Small intestine (tissue), 7 donors: ENCODE measurements around the gene RNF169. TPM values are rescaled to one million over a fixed set of nuclear protein-coding genes. Genes with fewer than 3 reads are reported as not detected.

Experiments used
- DNase-seq, 2 donors: peaks; one replicate each; pipeline versions ENCODE4 v3.0.0 to v3.0.0-alpha.2; 2013
- FAIRE-seq: peaks from 2 replicates; lab custom pipeline; 2012; peaks lifted over from hg19 to GRCh38; lab: Jason Lieb, UNC
- H3K27ac ChIP-seq, 3 donors: one replicate each; pipeline ENCODE4 v1.5.1; 2013; ENCODE audit warnings: low read length in 2 of 3, mild to moderate bottlenecking in 2 of 3, control low read depth in 1 of 3, inconsistent platforms in 1 of 3, low read depth in 1 of 3, moderate library complexity in 1 of 3
- H3K27me3 ChIP-seq, 3 donors: one replicate each; pipeline ENCODE4 v1.6.1; 2013; ENCODE audit warnings: low read length in 3 of 3, inconsistent platforms in 1 of 3; ENCODE audit not compliant: control insufficient read depth in 3 of 3, insufficient read depth in 3 of 3
- H3K36me3 ChIP-seq, 3 donors: one replicate each; pipeline ENCODE4 v1.6.1; 2013; ENCODE audit warnings: low read length in 3 of 3, inconsistent platforms in 1 of 3, low read depth in 1 of 3, mild to moderate bottlenecking in 1 of 3, moderate library complexity in 1 of 3; ENCODE audit not compliant: control insufficient read depth in 3 of 3, insufficient read depth in 2 of 3
- H3K4me1 ChIP-seq, 3 donors: one replicate each; pipeline ENCODE4 v1.6.1; 2013; ENCODE audit warnings: low read length in 2 of 3, inconsistent platforms in 1 of 3, low read depth in 1 of 3, mild to moderate bottlenecking in 1 of 3, moderate library complexity in 1 of 3; ENCODE audit not compliant: control insufficient read depth in 3 of 3, insufficient read depth in 2 of 3
- H3K4me3 ChIP-seq, 3 donors: one replicate each; pipeline ENCODE4 v1.5.1; 2013; ENCODE audit warnings: low read length in 3 of 3, control low read depth in 1 of 3, inconsistent platforms in 1 of 3, low read depth in 1 of 3, mild to moderate bottlenecking in 1 of 3, moderate library complexity in 1 of 3
- H3K9me3 ChIP-seq, 2 donors: one replicate each; pipeline ENCODE4 v1.6.1; 2013; ENCODE audit warnings: low read depth in 1 of 2, low read length in 1 of 2; ENCODE audit not compliant: control insufficient read depth in 2 of 2, insufficient read depth in 1 of 2
- WGBS, 3 donors: extraction: QIAGEN DNeasy Blood & Tissue Kit; methylation state at CpG; one replicate each; pipeline ENCODE4 v1.1.7; 2013; 5-methylcytosine and 5-hydroxymethylcytosine counted together
- polyA plus RNA-seq, 4 donors: library from polyadenylated mRNA; stranded (reverse) in 3 of 4; unstranded in 1 of 4; fragments of 200-250 nt in 3 of 4; fragments of 120-200 nt in 1 of 4; gene quantifications; one replicate each; pipeline versions ENCODE4 v1.2.1 to v1.2.3, GENCODE V29; 2013
- donor health status: healthy with polysubstance abuse.
- donor health status: control.
- donor health status: control.
- donor health status: Bipolar disorder and iron deficiency.
- donor health status: healthy.

The RNF169 gene
- polyA plus RNA-seq, 4 donors = 1.4 to 11.4 (median 2.9) TPM

- WGBS, 3 donors = 63 to 86% (median 83%) methylated on average over 4 of the region's 4 CpGs
- no peak overlapping the region for H3K27ac ChIP-seq
- no peaks in the 10 kb centered on the region for H3K27me3 ChIP-seq
- H3K36me3 ChIP-seq = no peaks in the 10 kb centered on the region
- FAIRE-seq (no peak), DNase-seq (no peak)
- H3K9me3 ChIP-seq = no peaks in the 10 kb centered on the region
- H3K4me1 ChIP-seq = peaks cover 0 to 2% (median 0%) of the 10 kb centered on the region in 3 donors
- no peak overlapping the region for H3K4me3 ChIP-seq
These were observed 29.2 kb downstream of the RNF169 start for GRCh38 chr11:74777877-74778276.

GRCh38 chr11:74778581-74778980 lies 29.9 kb downstream of the RNF169 start:
- FAIRE-seq = no peak
- WGBS, 3 donors = 94 to 97% (median 96%) methylated on average over 6 of the region's 6 CpGs
- no peaks in the 10 kb centered on the region for H3K36me3 ChIP-seq
- H3K27ac ChIP-seq = no peak overlapping the region
- DNase-seq = no peak
- no peaks in the 10 kb centered on the region for H3K4me1 ChIP-seq
- H3K27me3 ChIP-seq = no peaks in the 10 kb centered on the region
- H3K9me3 ChIP-seq = no peaks in the 10 kb centered on the region
- H3K4me3 ChIP-seq = no peak overlapping the region

- Histone ChIP-seq H3K36me3 (no peaks in the 10 kb centered on the region), H3K27ac (no peak overlapping the region), H3K4me3 (no peak overlapping the region), H3K27me3 (no peaks in the 10 kb centered on the region), H3K4me1 (peaks cover 0 to 7% (median 0%) of the 10 kb centered on the region in 3 donors), H3K9me3 (no peaks in the 10 kb centered on the region)
- no peak for FAIRE-seq
- DNase-seq = no peak
- 87 to 92% (median 92%) methylated on average over 4 of the region's 4 CpGs for WGBS, 3 donors
These were observed 31.8 kb downstream of the RNF169 start for GRCh38 chr11:74780248-74781005.

- H3K36me3 ChIP-seq = no peaks in the 10 kb centered on the region
- FAIRE-seq (no peak), DNase-seq (peak; percentile 4 to 35)
- no peaks in the 10 kb centered on the region for H3K27me3 ChIP-seq
- peaks cover 0 to 7% (median 0%) of the 10 kb centered on the region in 3 donors for H3K4me1 ChIP-seq
- no peak overlapping the region for H3K4me3 ChIP-seq
- no peak overlapping the region for H3K27ac ChIP-seq
- WGBS, 3 donors = 43 to 68% (median 61%) methylated on average over 2 of the region's 2 CpGs
- no peaks in the 10 kb centered on the region for H3K9me3 ChIP-seq
These were observed 34.7 kb downstream of the RNF169 start for GRCh38 chr11:74783241-74783871.

GRCh38 chr11:74784234-74784633 lies 35.6 kb downstream of the RNF169 start:
- peak overlapping the region in 1 of 3 donors; percentile 44 for H3K27ac ChIP-seq
- peaks cover 0 to 7% (median 0%) of the 10 kb centered on the region in 3 donors for H3K4me1 ChIP-seq
- no peaks in the 10 kb centered on the region for H3K9me3 ChIP-seq
- H3K36me3 ChIP-seq = no peaks in the 10 kb centered on the region
- FAIRE-seq = no peak
- H3K4me3 ChIP-seq = no peak overlapping the region
- no peaks in the 10 kb centered on the region for H3K27me3 ChIP-seq
- no peak for DNase-seq
- WGBS, 3 donors = 62 to 78% (median 64%) methylated on average over 5 of the region's 5 CpGs

GRCh38 chr11:74784726-74785125 lies 36.1 kb downstream of the RNF169 start:
- Histone ChIP-seq H3K4me3 (no peak overlapping the region), H3K27me3 (no peaks in the 10 kb centered on the region), H3K36me3 (no peaks in the 10 kb centered on the region), H3K4me1 (peaks cover 0 to 7% (median 0%) of the 10 kb centered on the region in 3 donors), H3K9me3 (no peaks in the 10 kb centered on the region), H3K27ac (no peak overlapping the region)
- WGBS, 3 donors = 77 to 95% (median 93%) methylated on average over 4 of the region's 4 CpGs
- FAIRE-seq (no peak), DNase-seq (no peak)

- Histone ChIP-seq H3K4me3 (no peak overlapping the region), H3K27ac (no peak overlapping the region), H3K36me3 (peaks cover 0 to 14% (median 8%) of the 10 kb centered on the region in 3 donors), H3K27me3 (no peaks in the 10 kb centered on the region), H3K9me3 (peaks cover 0 to 11% of the 10 kb centered on the region in 2 donors), H3K4me1 (peaks cover 0 to 7% (median 0%) of the 10 kb centered on the region in 3 donors)
- FAIRE-seq (no peak), DNase-seq (no peak)
These were observed 37.9 kb downstream of the RNF169 start for GRCh38 chr11:74786574-74786973.

GRCh38 chr11:74791333-74792100 lies 42.9 kb downstream of the RNF169 start:
- FAIRE-seq = no peak

More at GRCh38 chr11:74791333-74792100, 42.9 kb downstream of the RNF169 start:
- no peak overlapping the region for H3K27ac ChIP-seq
- H3K9me3 ChIP-seq = peaks cover 0 to 16% of the 10 kb centered on the region in 2 donors
- no peak overlapping the region for H3K4me3 ChIP-seq
- no peak for DNase-seq
- H3K27me3 ChIP-seq = no peaks in the 10 kb centered on the region
- 85 to 87% (median 86%) methylated on average over 9 of the region's 9 CpGs for WGBS, 3 donors
- H3K36me3 ChIP-seq = peaks cover 5 to 23% (median 8%) of the 10 kb centered on the region in 3 donors
- H3K4me1 ChIP-seq = no peaks in the 10 kb centered on the region
